Measurements from ENCODE around the gene EXOC3. TPM values are rescaled to one million over a fixed set of nuclear protein-coding genes. Genes with fewer than 3 reads are reported as not detected.

EXOC3 gene
- total and polyA plus RNA-seq, 7 donors, result 18.6 to 68.7 (median 48.2) TPM

DNA sequence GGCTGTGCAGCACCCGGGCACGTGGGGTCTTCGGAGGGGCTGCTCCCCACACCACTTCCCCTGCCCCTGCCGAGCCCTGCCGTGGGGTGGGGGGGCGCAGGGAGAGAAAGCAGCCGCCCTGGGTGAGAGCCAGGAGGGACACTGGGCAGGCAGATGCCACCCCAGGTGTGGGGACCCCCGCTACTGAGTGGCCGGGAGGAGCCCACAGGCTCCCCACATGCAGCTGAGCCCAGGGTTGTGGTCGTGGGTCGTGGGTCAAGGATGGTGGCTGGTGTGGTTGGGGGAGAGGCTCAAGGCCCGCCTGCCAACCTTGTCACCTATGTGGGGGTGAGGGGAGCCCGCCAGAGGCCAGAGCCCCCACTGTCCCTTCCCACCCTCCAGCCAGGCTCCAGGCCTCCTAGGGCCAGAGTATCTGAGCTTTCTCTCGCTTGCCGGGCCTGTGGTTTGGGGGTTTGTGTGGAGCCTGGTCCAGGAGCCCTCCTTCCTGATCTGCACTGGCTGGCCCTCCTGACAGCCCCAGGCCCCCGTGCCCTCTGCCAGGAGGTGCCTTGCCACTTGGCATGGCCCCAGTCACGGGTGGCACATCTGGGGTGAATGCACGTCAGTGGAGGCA lies 35.5 kb downstream of the EXOC3 start:
- Histone ChIP-seq H3K9me3 (no peaks in the 10 kb centered on the region), H3K27me3 (peaks cover 32 to 87% (median 81%) of the 10 kb centered on the region in 3 donors), H3K27ac (no peak overlapping the region), H3K36me3 (no peaks in the 10 kb centered on the region), H3K4me1 (peaks cover 0 to 15% (median 11%) of the 10 kb centered on the region in 4 donors), H3K4me3 (no peak overlapping the region)
- no peak for DNase-seq
- 35 to 49% methylated on average over 17 of the region's 18 CpGs for WGBS, 2 donors
- no peak for TF ChIP-seq POLR2A (IDR thresholded peaks at IDR 0.05)
- TF ChIP-seq, protein P1, sequence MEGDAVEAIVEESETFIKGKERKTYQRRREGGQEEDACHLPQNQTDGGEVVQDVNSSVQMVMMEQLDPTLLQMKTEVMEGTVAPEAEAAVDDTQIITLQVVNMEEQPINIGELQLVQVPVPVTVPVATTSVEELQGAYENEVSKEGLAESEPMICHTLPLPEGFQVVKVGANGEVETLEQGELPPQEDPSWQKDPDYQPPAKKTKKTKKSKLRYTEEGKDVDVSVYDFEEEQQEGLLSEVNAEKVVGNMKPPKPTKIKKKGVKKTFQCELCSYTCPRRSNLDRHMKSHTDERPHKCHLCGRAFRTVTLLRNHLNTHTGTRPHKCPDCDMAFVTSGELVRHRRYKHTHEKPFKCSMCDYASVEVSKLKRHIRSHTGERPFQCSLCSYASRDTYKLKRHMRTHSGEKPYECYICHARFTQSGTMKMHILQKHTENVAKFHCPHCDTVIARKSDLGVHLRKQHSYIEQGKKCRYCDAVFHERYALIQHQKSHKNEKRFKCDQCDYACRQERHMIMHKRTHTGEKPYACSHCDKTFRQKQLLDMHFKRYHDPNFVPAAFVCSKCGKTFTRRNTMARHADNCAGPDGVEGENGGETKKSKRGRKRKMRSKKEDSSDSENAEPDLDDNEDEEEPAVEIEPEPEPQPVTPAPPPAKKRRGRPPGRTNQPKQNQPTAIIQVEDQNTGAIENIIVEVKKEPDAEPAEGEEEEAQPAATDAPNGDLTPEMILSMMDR (IDR thresholded peaks at IDR 0.05), result no peak
- TF ChIP-seq EP300 (IDR thresholded peaks at IDR 0.05), result no peak
- no peak for TF ChIP-seq POLR2AphosphoS5 (IDR thresholded peaks at IDR 0.05)
- intact Hi-C loops (cut with DNase I), result loop anchor here (10.0 kb wide), 1 partner anchor 136 kb away; the partner anchor contains the start of gene CEP72

DNA sequence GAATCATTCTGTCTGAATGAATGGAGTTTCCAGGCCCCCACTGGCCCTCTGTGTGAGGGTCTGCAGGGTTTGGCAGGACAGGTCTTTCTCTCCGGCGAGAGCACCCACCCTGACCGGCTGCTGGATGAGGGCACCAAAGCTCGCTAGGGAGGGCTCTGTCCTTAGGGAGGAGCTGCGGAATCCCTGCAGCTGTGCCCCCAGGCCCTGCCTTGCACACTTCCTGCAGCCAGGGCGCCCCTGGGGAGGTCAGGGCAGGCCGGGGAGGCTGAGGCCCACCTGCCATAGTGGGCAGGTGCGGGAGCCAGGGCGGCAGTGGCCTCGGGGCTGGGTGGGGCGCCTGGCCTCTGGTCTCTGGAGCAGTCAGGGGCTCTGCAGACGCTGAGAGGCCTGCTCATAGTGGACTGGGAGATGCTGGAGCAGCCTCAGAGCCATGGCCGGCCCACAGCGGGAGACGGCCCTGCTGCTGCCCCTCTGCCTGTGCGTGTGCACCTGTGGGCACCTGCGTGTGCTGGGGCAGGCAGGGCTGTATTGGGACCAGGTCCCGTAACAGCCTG lies 36.1 kb downstream of the EXOC3 start:
- Histone ChIP-seq H3K4me3 (no peak overlapping the region), H3K36me3 (no peaks in the 10 kb centered on the region), H3K9me3 (no peaks in the 10 kb centered on the region), H3K27me3 (peaks cover 32 to 91% (median 85%) of the 10 kb centered on the region in 3 donors), H3K27ac (no peak overlapping the region), H3K4me1 (peaks cover 0 to 12% (median 10%) of the 10 kb centered on the region in 4 donors)
- DNase-seq, result no peak
- TF ChIP-seq, protein P1 (IDR thresholded peaks at IDR 0.05), result no peak
- no peak for TF ChIP-seq EP300 (IDR thresholded peaks at IDR 0.05)
- no peak for TF ChIP-seq POLR2AphosphoS5 (IDR thresholded peaks at IDR 0.05)
- no peak for TF ChIP-seq POLR2A (IDR thresholded peaks at IDR 0.05)
- 53 to 74% methylated on average over 18 of the region's 18 CpGs for WGBS, 2 donors
- intact Hi-C loops (cut with DNase I), result loop anchor here (10.0 kb wide), 1 partner anchor 136 kb away; the partner anchor contains the start of gene CEP72

DNA sequence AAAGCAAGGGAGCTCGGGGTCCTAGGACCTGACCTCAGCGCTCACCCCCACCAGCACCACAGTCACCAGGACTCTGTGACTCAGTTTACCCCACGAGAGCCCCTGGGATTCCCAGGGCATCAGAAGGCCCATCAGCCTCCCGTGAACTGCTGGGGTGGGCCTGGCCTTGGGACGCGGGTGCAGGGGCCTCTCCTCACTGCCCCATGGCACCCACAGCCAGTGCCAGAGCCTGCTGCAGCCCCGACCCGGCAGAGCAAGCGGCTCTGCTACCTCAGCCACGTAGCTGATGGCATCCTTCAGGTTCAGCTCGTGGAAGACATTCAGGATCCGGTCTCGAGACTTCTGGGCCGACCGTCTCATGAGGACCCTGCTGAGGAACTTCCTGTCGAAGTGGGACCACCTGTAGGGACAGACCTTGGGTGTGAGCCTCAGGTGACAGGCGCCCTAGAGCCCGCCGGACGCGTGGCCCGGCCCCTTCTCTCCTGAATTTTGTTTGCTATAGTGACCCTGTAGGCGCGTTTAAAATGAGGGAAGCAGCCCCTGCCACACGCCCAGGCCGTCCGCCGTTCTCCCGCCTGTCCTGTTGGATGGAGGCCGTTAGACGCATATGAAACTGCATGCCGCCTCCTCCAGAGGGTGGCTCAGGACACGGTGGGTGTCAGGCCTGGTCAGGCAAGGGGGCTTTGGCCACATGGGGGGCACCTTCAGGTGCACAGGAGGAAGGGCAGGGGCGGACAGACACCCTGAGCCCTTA lies 36.8 kb downstream of the EXOC3 start:
- no peak overlapping the region for H3K4me3 ChIP-seq
- H3K36me3 ChIP-seq, result no peaks in the 10 kb centered on the region
- 57 to 78% methylated on average over 34 of the region's 34 CpGs for WGBS, 2 donors
- intact Hi-C loops (cut with DNase I), result loop anchor here (10.0 kb wide), 1 partner anchor 135 kb away; the partner anchor contains the start of gene CEP72
- no peak for DNase-seq
- H3K27ac ChIP-seq, result no peak overlapping the region
- H3K9me3 ChIP-seq, result no peaks in the 10 kb centered on the region
- TF ChIP-seq EP300 (IDR thresholded peaks at IDR 0.05) (no peak), POLR2AphosphoS5 (IDR thresholded peaks at IDR 0.05) (no peak), POLR2A (IDR thresholded peaks at IDR 0.05) (no peak)
- TF ChIP-seq, protein P1 (IDR thresholded peaks at IDR 0.05), result no peak
- peaks cover 31 to 95% (median 84%) of the 10 kb centered on the region in 3 donors for H3K27me3 ChIP-seq
- peaks cover 0 to 8% (median 5%) of the 10 kb centered on the region in 4 donors for H3K4me1 ChIP-seq

DNA sequence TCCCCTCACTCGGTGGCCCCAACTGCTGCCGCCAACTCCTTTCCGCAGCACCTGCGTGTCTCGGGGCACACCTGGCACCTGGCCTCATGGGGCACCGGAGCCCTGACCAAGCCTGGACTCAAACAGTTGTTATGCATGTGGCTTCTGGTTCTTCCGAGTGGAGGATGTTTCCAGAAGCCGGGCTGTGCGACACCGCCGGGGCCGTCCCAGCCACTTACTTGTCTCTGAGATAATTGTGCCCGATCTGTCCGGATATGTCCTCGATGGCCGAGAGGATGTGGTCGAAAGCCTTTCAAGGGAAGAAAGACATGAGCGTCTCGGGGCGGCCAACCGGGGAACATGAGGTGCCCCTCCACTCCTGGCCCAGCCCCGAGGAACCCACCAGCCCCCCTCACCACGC lies 38.4 kb downstream of the EXOC3 start:
- DNase-seq, result no peak
- Histone ChIP-seq H3K27ac (no peak overlapping the region), H3K4me1 (no peaks in the 10 kb centered on the region), H3K36me3 (no peaks in the 10 kb centered on the region), H3K9me3 (no peaks in the 10 kb centered on the region), H3K27me3 (peaks cover 15 to 94% (median 74%) of the 10 kb centered on the region in 3 donors), H3K4me3 (no peak overlapping the region)
- WGBS, 2 donors, result 73 to 88% methylated on average over 23 of the region's 23 CpGs
- no peak for TF ChIP-seq EP300 (IDR thresholded peaks at IDR 0.05)
- TF ChIP-seq POLR2A (IDR thresholded peaks at IDR 0.05), result no peak
- TF ChIP-seq, protein P1 (IDR thresholded peaks at IDR 0.05), result no peak
- TF ChIP-seq POLR2AphosphoS5 (IDR thresholded peaks at IDR 0.05), result no peak
- intact Hi-C loops (cut with DNase I), result no loop called here

Data from sigmoid colon (tissue), 7 donors.